ENCODE measurements around the gene TP53I3. TPM values are rescaled to one million over a fixed set of nuclear protein-coding genes. Genes with fewer than 3 reads are reported as not detected.

Gene TP53I3
- total and polyA plus RNA-seq, 2 of the 4 experiments (the other 2 are of a cell fraction) = 25.5 to 42.2 TPM

DNA sequence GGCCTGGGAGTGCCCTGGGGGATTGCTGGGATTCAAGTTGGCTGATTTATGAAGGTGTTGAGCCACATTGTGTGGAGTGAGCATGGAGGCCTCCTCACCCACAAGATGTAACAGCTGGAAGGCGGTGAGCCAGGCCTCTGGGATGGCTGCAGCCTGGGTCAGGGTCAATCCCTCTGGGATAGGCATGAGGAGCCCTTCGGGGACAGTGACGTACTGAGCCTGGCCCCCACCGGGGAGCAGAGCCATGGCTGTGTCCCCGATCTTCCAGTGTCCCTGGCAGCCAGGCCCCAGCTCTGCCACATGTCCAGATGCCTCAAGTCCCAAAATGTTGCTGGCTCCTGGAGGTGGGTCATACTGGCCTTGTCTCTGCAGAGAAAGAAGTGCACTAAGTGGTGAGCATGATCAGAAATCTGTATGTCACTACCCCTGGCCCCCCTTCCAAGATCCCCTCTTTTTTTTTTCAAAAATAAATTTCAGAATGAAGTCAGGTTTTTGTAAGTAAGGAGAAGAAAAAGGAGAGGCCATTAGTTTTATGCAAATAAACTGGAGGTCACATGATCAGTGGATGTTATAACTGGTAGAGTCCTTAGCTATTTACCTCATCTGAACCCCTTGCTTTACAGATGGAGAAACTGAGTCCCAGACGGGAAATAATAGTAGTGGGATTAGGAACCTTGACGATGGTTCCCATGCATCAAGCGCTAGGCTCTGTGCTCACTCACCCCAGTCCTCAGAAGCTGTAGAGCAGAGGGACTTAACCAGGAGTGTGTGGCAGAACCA is 1.7 kb downstream of the TP53I3 start:
- Histone ChIP-seq H2AFZ (replicated peaks; ENCODE audit: low read length, poor library complexity) (peak overlapping the region; percentile 99), H2AK5ac (ENCODE audit: low read depth, low read length) (peak overlapping the region; percentile 51; the same call in 1 of the 2 replicates), H4K20me1 (ENCODE audit: insufficient read depth, low read length) (no peaks in the 10 kb centered on the region), H2BK15ac (ENCODE audit: low read depth, low read length) (no peak overlapping the region), H3K4me1 (ENCODE audit: control insufficient read depth, insufficient read depth, low read length) (peaks cover 4% of the 10 kb centered on the region; the same call in 1 of the 2 replicates), H2BK120ac (ENCODE audit: low read depth, low read length) (no peak overlapping the region), H3K27ac (ENCODE audit: insufficient read depth, low read length) (peak overlapping the region; percentile 89), H2BK5ac (ENCODE audit: low read depth, low read length, poor library complexity, severe bottlenecking) (no peak overlapping the region), H4K5ac (ENCODE audit: low read depth, low read length) (peak overlapping the region; percentile 77), H2AK9ac (replicated peaks; ENCODE audit: low read depth, low read length, poor library complexity) (peak overlapping the region; percentile 99), H3K56ac (ENCODE audit: extremely low read depth, insufficient read depth, low read length) (peak overlapping the region; percentile 86; the same call in 1 of the 2 replicates), H3K23ac (ENCODE audit: low read depth, low read length) (peak overlapping the region; percentile 70), H4K8ac (ENCODE audit: low read depth in 2 of 2, low read length in 2 of 2) (peak overlapping the region; percentile 74 to 96), H3K14ac (replicated peaks; ENCODE audit: low read depth, low read length) (peak overlapping the region; percentile 87), H3K9me1 (ENCODE audit: insufficient read depth, low read length) (peaks cover 11% of the 10 kb centered on the region), H3K9me3 (ENCODE audit: control insufficient read depth, insufficient read depth, low read length) (no peaks in the 10 kb centered on the region), H4K91ac (ENCODE audit: insufficient read depth, low read depth, low read length) (peak overlapping the region; percentile 91), H3K36me3 (ENCODE audit: control insufficient read depth, insufficient read depth, low read length) (peaks cover 18% of the 10 kb centered on the region), H3K4me3 (ENCODE audit: insufficient read depth, low read depth, low read length) (peak overlapping the region; percentile 70; the same call in 1 of the 2 replicates), H3K79me1 (ENCODE audit: low read depth in 1 of 2, low read length in 2 of 2) (peaks cover 12 to 31% of the 10 kb centered on the region in 2 experiments), H3K4me2 (ENCODE audit: low read depth, low read length) (peak overlapping the region; percentile 80), H3K9ac (ENCODE audit: low read depth, low read length) (peak overlapping the region; percentile 69), H3K4ac (ENCODE audit: low read depth, low read length) (peak overlapping the region; percentile 97), H3K27me3 (ENCODE audit: control insufficient read depth, insufficient read depth, low read length) (no peaks in the 10 kb centered on the region), H3K18ac (ENCODE audit: low read depth, low read length) (no peak overlapping the region), H2BK20ac (ENCODE audit: low read depth, low read length) (no peak overlapping the region)
- ChIA-PET CTCF (interaction anchor here (0.7 to 2.0 kb wide), 5 partner anchors 22 to 297 kb away, joined by 3 to 10 read pairs (median 6); partner anchors contain the start of gene ATAD2B), POLR2A (ENCODE audit: unreplicated experiment) (interaction anchor here (0.6 kb wide), 1 partner anchor 879 kb away, joined by 7 read pairs; no protein-coding TSS in a partner anchor)
- intact Hi-C loops (cut with micrococcal nuclease) = no loop called here
- DNase-seq = no peak
- 94% methylated on average over 3 of the region's 8 CpGs; no CpG with 5 or more reads in 1 of the 2 experiments for WGBS, 2 experiments (ENCODE audit: extremely low coverage in 2 of 2, insufficient read length in 1 of 2)
- no peak for ATAC-seq (ENCODE audit: low read depth)
- in situ Hi-C loops (cut with MboI; ENCODE audit: low sequenced_read_pairs) = no loop called here
- no TSS peak for BruUV-seq (replicated peaks)
- no peak for TF ChIP-seq RAD21 (IDR thresholded peaks at IDR 0.05; ENCODE audit: low read length)
- no peak for TF ChIP-seq RCOR1 (IDR thresholded peaks at IDR 0.05; ENCODE audit: insufficient replicate concordance, low read length)
- TF ChIP-seq, protein P1, sequence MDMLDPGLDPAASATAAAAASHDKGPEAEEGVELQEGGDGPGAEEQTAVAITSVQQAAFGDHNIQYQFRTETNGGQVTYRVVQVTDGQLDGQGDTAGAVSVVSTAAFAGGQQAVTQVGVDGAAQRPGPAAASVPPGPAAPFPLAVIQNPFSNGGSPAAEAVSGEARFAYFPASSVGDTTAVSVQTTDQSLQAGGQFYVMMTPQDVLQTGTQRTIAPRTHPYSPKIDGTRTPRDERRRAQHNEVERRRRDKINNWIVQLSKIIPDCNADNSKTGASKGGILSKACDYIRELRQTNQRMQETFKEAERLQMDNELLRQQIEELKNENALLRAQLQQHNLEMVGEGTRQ (IDR thresholded peaks at IDR 0.05; ENCODE audit: low read depth, low read length) = peak; percentile 26; the same call in 1 of the 2 replicates
- TF ChIP-seq CHD1 (IDR thresholded peaks at IDR 0.05; ENCODE audit: low read depth, low read length) = no peak
- dilution Hi-C loops (cut with HindIII; ENCODE audit: low sequenced_read_pairs, unreplicated experiment) = no loop called here
